AG10803 (cell line): ENCODE results near the gene ITGAD.

ENCODE experiments used
- DNase-seq: peaks from one replicate; pipeline ENCODE4 v3.0.0; 2010; ENCODE audit warnings: low read depth
- H3K4me3 ChIP-seq: 2 replicates; pipeline ENCODE4 v1.5.1; 2011; ENCODE audit warnings: mild to moderate bottlenecking, low read length, control low read depth
- CTCF ChIP-seq: conservative IDR thresholded peaks from 2 replicates; pipeline ENCODE4 v1.5.1; 2011; ENCODE audit warnings: mild to moderate bottlenecking, low read length, control low read depth, inconsistent platforms

Gene ITGAD

GRCh38 chr16:31427441-31428278, 34.5 kb downstream of the ITGAD start:
- H3K4me3 ChIP-seq, result peak overlapping the region; percentile 42
- DNase-seq, result peak; percentile 23
- no peak for TF ChIP-seq CTCF

- H3K4me3 ChIP-seq, result peak within 1 kb of the TSS; percentile 42
- no peak for DNase-seq
- no peak for TF ChIP-seq CTCF
Measured at GRCh38 chr16:31428279-31428597, 35.1 kb downstream of the ITGAD start, which contains the start of gene COX6A2. COX6A2 (minus strand) TSS chr16:31428360; CDS start chr16:31428325, 35 bp downstream.

GRCh38 chr16:31428638-31429247, 35.6 kb downstream of the ITGAD start:
- TF ChIP-seq CTCF, result no peak
- DNase-seq, result no peak
- no peak overlapping the region for H3K4me3 ChIP-seq

- H3K4me3 ChIP-seq, result no peak overlapping the region
- TF ChIP-seq CTCF, result no peak
- no peak for DNase-seq
Measured at GRCh38 chr16:31429314-31429713, 36.2 kb downstream of the ITGAD start.

GRCh38 chr16:31429796-31430195, 36.7 kb downstream of the ITGAD start:
- H3K4me3 ChIP-seq, result no peak overlapping the region
- no peak for TF ChIP-seq CTCF
- no peak for DNase-seq

GRCh38 chr16:31430380-31431052, 37.4 kb downstream of the ITGAD start:
- no peak for DNase-seq

More at GRCh38 chr16:31430380-31431052, 37.4 kb downstream of the ITGAD start:
- no peak for TF ChIP-seq CTCF
- H3K4me3 ChIP-seq, result no peak overlapping the region
